ENCODE results near the gene CACUL1.
"Not testable (repeated sequence)": the region's sequence is repeated elsewhere in the genome, so short reads cannot be mapped to it uniquely, and the experiment has no call there.

The CACUL1 gene

DNA sequence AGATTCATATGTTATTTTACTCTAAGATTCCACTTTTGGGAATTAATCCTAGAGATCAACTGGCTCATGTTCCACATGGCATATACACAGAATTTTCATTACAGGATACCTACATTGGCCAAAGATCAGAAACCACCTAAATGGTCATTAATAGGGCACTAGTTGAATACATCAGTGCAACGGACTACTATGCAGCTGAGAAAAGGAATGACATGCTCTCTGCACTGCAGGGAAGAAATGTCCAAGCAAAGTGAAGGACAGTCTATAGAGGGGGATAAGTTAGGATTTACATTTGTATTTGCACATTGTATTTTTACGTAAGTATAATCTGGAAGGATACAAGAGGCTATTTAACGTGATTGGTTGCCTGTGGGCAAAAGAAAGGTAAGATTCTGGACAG lies 91.6 kb downstream of the CACUL1 start:
- Histone ChIP-seq H3K27ac (ENCODE audit: low read depth, low read length) (no peak overlapping the region), H3K4me3 (ENCODE audit: low read length) (no peak overlapping the region), H3K36me3 (ENCODE audit: insufficient read depth, low read length) (no peaks in the 10 kb centered on the region), H3K27me3 (ENCODE audit: insufficient read depth, low read length) (no peaks in the 10 kb centered on the region), H3K9me3 (ENCODE audit: insufficient read depth, low read depth, low read length) (no peaks in the 10 kb centered on the region), H3K9ac (ENCODE audit: low read depth, low read length) (no peak overlapping the region), H3K4me1 (ENCODE audit: insufficient read depth, low read length) (no peaks in the 10 kb centered on the region)
- WGBS = 94% methylated on average over 3 of the region's 3 CpGs

GRCh38 chr10:118662228-118663035 lies 92.3 kb downstream of the CACUL1 start:
- no peaks in the 10 kb centered on the region for H3K36me3 ChIP-seq (ENCODE audit: insufficient read depth, low read length)
- H3K27ac ChIP-seq (ENCODE audit: low read depth, low read length) = no peak overlapping the region
- no peaks in the 10 kb centered on the region for H3K9me3 ChIP-seq (ENCODE audit: insufficient read depth, low read depth, low read length)
- H3K9ac ChIP-seq (ENCODE audit: low read depth, low read length) = no peak overlapping the region
- H3K4me3 ChIP-seq (ENCODE audit: low read length) = no peak overlapping the region
- H3K27me3 ChIP-seq (ENCODE audit: insufficient read depth, low read length) = no peaks in the 10 kb centered on the region
- H3K4me1 ChIP-seq (ENCODE audit: insufficient read depth, low read length) = no peaks in the 10 kb centered on the region
- WGBS = 92% methylated on average over 4 of the region's 4 CpGs

DNA sequence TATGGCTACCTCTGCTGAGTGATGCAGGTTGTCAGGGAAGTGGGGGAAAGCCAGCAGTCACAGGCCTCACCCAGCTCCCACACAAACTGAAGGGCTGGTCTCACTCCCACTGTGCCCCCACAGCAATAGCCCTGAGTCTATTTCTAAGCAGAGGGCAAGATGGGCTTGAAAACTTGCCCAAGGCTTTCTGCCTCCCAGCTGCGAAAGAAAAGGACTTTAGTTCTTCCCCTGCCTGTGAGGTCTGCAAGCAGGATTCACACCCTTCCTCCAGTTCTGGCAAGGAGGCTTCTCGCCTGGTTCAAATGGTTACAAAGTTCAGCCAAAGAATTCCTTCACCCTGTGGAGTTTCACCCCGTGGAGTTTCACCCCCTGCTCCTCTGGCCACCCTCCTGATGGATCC lies 96.0 kb downstream of the CACUL1 start:
- Histone ChIP-seq H3K27ac (ENCODE audit: low read depth, low read length) (no peak overlapping the region), H3K4me1 (ENCODE audit: insufficient read depth, low read length) (no peaks in the 10 kb centered on the region), H3K9me3 (ENCODE audit: insufficient read depth, low read depth, low read length) (no peaks in the 10 kb centered on the region), H3K27me3 (ENCODE audit: insufficient read depth, low read length) (no peaks in the 10 kb centered on the region), H3K36me3 (ENCODE audit: insufficient read depth, low read length) (no peaks in the 10 kb centered on the region), H3K9ac (ENCODE audit: low read depth, low read length) (no peak overlapping the region), H3K4me3 (ENCODE audit: low read length) (no peak overlapping the region)
- 87% methylated on average over 3 of the region's 3 CpGs for WGBS

DNA sequence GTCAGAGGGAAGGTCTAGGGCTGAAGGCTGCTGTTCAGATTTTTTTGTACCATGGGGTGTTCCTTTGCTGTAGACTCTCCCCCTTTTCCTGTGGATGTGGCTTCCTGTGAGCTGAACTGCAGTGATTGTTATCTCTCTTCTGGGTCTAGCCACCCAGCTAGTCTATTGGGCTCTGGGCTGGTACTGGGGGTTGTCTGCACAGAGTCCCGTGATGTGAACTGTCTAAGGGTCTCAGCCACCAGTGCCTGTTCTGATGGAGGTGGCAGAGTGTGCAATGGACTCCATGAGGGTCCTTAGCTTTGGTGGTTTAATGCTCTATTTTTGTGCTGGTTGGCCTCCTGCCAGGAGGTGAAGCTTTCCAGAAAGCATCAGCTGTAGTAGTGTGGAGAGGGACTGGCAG lies 96.6 kb downstream of the CACUL1 start:
- not testable (repeated sequence) for H3K4me1 ChIP-seq (ENCODE audit: insufficient read depth, low read length); H3K4me3 ChIP-seq (ENCODE audit: low read length); H3K27ac ChIP-seq (ENCODE audit: low read depth, low read length); H3K27me3 ChIP-seq (ENCODE audit: insufficient read depth, low read length); H3K9me3 ChIP-seq (ENCODE audit: insufficient read depth, low read depth, low read length); H3K9ac ChIP-seq (ENCODE audit: low read depth, low read length); H3K36me3 ChIP-seq (ENCODE audit: insufficient read depth, low read length)
- WGBS = 92% methylated on average over 1 of the region's 1 CpG

DNA sequence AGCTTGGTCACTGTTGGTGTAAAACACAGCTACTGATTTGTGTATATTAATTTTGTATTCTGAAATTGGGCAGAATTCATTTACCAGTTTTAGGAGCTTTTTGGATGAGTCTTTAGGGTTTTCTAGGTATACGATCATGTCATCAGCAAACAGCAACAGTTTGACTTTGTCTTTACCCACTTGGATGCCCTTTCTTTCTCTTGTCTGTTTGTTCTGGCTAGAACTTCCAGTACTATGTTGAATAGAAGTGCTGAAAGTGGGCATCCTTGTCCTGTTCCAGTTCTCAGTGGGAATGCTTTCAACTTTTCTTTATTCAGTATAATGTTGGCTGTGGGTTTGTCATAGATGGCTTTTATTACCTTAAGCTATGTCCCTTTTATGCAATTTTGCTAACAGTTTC lies 109.5 kb downstream of the CACUL1 start:
- WGBS = 93% methylated on average over 1 of the region's 1 CpG
- not testable (repeated sequence) for H3K9me3 ChIP-seq (ENCODE audit: insufficient read depth, low read depth, low read length); H3K4me3 ChIP-seq (ENCODE audit: low read length); H3K27me3 ChIP-seq (ENCODE audit: insufficient read depth, low read length); H3K27ac ChIP-seq (ENCODE audit: low read depth, low read length); H3K9ac ChIP-seq (ENCODE audit: low read depth, low read length); H3K36me3 ChIP-seq (ENCODE audit: insufficient read depth, low read length); H3K4me1 ChIP-seq (ENCODE audit: insufficient read depth, low read length)

- no peaks in the 10 kb centered on the region for H3K4me1 ChIP-seq (ENCODE audit: insufficient read depth, low read length)
- WGBS = 92% methylated on average over 2 of the region's 2 CpGs
- H3K36me3 ChIP-seq (ENCODE audit: insufficient read depth, low read length) = no peaks in the 10 kb centered on the region
- H3K9ac ChIP-seq (ENCODE audit: low read depth, low read length) = no peak overlapping the region
- no peak overlapping the region for H3K27ac ChIP-seq (ENCODE audit: low read depth, low read length)
- H3K4me3 ChIP-seq (ENCODE audit: low read length) = no peak overlapping the region
- H3K9me3 ChIP-seq (ENCODE audit: insufficient read depth, low read depth, low read length) = peaks cover 4% of the 10 kb centered on the region; the same call in 1 of the 2 replicates
- peaks cover 2% of the 10 kb centered on the region; the same call in 1 of the 2 replicates for H3K27me3 ChIP-seq (ENCODE audit: insufficient read depth, low read length)
Measured at GRCh38 chr10:118642228-118642627, 112.5 kb downstream of the CACUL1 start.

- Histone ChIP-seq H3K9me3 (ENCODE audit: insufficient read depth, low read depth, low read length) (peaks cover 4% of the 10 kb centered on the region; the same call in 1 of the 2 replicates), H3K9ac (ENCODE audit: low read depth, low read length) (no peak overlapping the region), H3K27ac (ENCODE audit: low read depth, low read length) (no peak overlapping the region), H3K4me1 (ENCODE audit: insufficient read depth, low read length) (peaks cover 3% of the 10 kb centered on the region; the same call in 1 of the 2 replicates), H3K27me3 (ENCODE audit: insufficient read depth, low read length) (peaks cover 15% of the 10 kb centered on the region; the same call in 1 of the 2 replicates), H3K4me3 (ENCODE audit: low read length) (no peak overlapping the region), H3K36me3 (ENCODE audit: insufficient read depth, low read length) (no peaks in the 10 kb centered on the region)
- 76% methylated on average over 9 of the region's 9 CpGs for WGBS
Measured at GRCh38 chr10:118638680-118639079, 116.1 kb downstream of the CACUL1 start.

GRCh38 chr10:118635674-118636402 lies 118.9 kb downstream of the CACUL1 start:
- Histone ChIP-seq H3K27me3 (ENCODE audit: insufficient read depth, low read length) (peaks cover 15% of the 10 kb centered on the region; the same call in 1 of the 2 replicates), H3K36me3 (ENCODE audit: insufficient read depth, low read length) (no peaks in the 10 kb centered on the region), H3K4me1 (ENCODE audit: insufficient read depth, low read length) (peaks cover 9% of the 10 kb centered on the region), H3K27ac (ENCODE audit: low read depth, low read length) (no peak overlapping the region), H3K4me3 (ENCODE audit: low read length) (no peak overlapping the region), H3K9me3 (ENCODE audit: insufficient read depth, low read depth, low read length) (no peaks in the 10 kb centered on the region), H3K9ac (ENCODE audit: low read depth, low read length) (no peak overlapping the region)
- 79% methylated on average over 4 of the region's 4 CpGs for WGBS

GRCh38 chr10:118633786-118634185 lies 121.0 kb downstream of the CACUL1 start:
- 83% methylated on average over 7 of the region's 7 CpGs for whole genome bisulfite sequencing
- Histone ChIP-seq H3K27ac (ENCODE audit: low read depth, low read length) (no peak overlapping the region), H3K9ac (ENCODE audit: low read depth, low read length) (no peak overlapping the region), H3K4me3 (ENCODE audit: low read length) (no peak overlapping the region), H3K9me3 (ENCODE audit: insufficient read depth, low read depth, low read length) (no peaks in the 10 kb centered on the region), H3K4me1 (ENCODE audit: insufficient read depth, low read length) (peaks cover 9% of the 10 kb centered on the region), H3K36me3 (ENCODE audit: insufficient read depth, low read length) (no peaks in the 10 kb centered on the region), H3K27me3 (ENCODE audit: insufficient read depth, low read length) (peaks cover 15% of the 10 kb centered on the region; the same call in 1 of the 2 replicates)

DNA sequence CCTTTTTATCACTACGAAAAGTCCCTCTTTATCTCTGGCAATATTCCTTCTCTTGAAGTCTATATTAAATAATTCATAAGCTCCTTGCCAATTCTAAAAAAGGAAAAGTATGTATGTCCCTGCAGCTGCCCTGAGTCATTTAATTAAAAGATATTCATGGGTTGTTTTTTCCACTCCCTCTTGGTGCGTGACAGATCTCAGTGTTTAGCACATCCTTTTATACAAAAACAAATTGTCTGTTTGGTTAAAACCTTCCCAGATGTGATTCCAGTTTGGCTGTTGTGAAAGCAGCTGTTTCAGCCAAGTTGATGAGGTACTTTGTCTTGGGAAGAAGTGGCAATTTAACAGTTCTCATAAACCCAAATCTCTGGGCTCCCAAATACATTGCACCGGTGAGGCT lies 125.6 kb downstream of the CACUL1 start:
- Histone ChIP-seq H3K9ac (ENCODE audit: low read depth, low read length) (no peak overlapping the region), H3K9me3 (ENCODE audit: insufficient read depth, low read depth, low read length) (no peaks in the 10 kb centered on the region), H3K4me3 (ENCODE audit: low read length) (no peak overlapping the region), H3K27ac (ENCODE audit: low read depth, low read length) (no peak overlapping the region), H3K27me3 (ENCODE audit: insufficient read depth, low read length) (peaks cover 6% of the 10 kb centered on the region; the same call in 1 of the 2 replicates), H3K4me1 (ENCODE audit: insufficient read depth, low read length) (peaks cover 11% of the 10 kb centered on the region; the same call in 1 of the 2 replicates), H3K36me3 (ENCODE audit: insufficient read depth, low read length) (no peaks in the 10 kb centered on the region)
- 91% methylated on average over 1 of the region's 3 CpGs for WGBS

DNA sequence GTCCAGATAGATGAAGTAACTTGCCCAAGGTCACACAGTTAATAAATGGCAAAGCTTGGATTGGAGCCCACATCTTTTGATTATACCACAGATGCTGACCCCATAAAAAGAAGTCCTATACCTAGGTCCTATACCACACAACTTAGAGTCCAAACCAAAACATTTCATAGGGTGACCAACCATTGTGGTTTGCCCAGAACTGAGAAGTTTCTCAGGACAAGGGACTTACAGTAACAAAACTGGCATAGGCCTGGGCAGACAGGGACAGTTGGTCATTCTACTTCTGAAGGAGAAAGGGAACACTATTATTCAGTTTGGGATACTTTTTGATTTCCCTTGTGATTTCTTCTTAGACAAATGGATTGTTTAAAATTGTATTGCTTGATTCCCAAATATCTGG lies 126.4 kb downstream of the CACUL1 start:
- H3K9ac ChIP-seq (ENCODE audit: low read depth, low read length) = no peak overlapping the region

More for the DNA sequence above, 126.4 kb downstream of the CACUL1 start:
- no peaks in the 10 kb centered on the region for H3K27me3 ChIP-seq (ENCODE audit: insufficient read depth, low read length)
- H3K27ac ChIP-seq (ENCODE audit: low read depth, low read length) = no peak overlapping the region
- peaks cover 11% of the 10 kb centered on the region; the same call in 1 of the 2 replicates for H3K4me1 ChIP-seq (ENCODE audit: insufficient read depth, low read length)
- H3K4me3 ChIP-seq (ENCODE audit: low read length) = no peak overlapping the region
- H3K9me3 ChIP-seq (ENCODE audit: insufficient read depth, low read depth, low read length) = no peaks in the 10 kb centered on the region
- H3K36me3 ChIP-seq (ENCODE audit: insufficient read depth, low read length) = no peaks in the 10 kb centered on the region
